CD4-positive, alpha-beta T cell treated with Interleukin-17A for 1 hour (primary cell): ENCODE results near the gene SDR42E1.

ENCODE experiments used
- DNase-seq: peaks from one replicate; pipeline ENCODE4 v3.0.0-alpha.2; 2020

The SDR42E1 gene, protein sequence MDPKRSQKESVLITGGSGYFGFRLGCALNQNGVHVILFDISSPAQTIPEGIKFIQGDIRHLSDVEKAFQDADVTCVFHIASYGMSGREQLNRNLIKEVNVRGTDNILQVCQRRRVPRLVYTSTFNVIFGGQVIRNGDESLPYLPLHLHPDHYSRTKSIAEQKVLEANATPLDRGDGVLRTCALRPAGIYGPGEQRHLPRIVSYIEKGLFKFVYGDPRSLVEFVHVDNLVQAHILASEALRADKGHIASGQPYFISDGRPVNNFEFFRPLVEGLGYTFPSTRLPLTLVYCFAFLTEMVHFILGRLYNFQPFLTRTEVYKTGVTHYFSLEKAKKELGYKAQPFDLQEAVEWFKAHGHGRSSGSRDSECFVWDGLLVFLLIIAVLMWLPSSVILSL

DNA sequence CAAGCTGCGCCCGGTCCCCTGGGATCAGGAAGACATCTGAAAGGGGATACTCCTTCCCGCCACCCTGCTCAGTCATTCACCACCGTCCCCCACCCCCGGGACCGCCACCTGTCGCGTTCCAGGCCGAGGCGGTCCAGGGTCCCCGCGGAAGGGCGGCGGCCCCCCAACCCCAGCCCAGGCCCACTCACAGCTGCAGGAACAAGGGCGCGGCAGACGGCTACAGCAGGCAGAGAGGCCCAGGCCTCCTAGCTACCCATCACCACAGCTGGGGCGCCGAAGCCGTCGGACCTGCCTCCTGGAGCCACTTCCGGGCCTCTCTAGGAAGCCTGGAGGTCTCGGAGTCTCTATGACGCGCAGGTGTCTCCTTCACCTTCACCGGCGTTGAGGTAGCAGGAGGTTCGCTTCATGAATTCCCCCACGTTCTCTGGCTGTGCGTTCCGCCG, at the start of gene SDR42E1:
SDR42E1 (minus strand) TSS at position 272 of the 443 bp plus-strand sequence. CDS start 10,612 bp downstream, outside the sequence.
- DNase-seq = peak; percentile 77

DNA sequence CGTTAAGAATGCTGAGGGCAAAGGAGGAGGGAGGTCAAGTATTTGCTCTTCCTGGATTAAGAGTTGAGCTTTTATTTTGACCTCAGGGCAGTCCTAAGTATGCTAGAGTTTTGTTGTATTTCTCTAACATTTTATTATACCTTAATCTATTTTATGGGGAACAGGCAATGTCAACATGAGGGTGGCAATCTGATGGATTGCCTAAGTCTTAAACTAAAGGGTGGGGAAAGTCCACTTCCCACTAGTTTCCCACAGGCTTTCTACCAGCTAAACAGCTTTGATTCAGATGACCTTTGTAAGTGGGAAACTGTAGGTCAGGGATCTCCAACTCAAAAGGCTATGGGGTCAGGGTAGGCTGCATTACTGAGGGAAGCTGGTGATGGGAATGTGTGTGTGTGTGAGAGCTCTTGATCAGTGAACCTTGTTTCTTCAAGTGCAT, 48.7 kb upstream of the SDR42E1 start:
- DNase-seq = no peak

DNA sequence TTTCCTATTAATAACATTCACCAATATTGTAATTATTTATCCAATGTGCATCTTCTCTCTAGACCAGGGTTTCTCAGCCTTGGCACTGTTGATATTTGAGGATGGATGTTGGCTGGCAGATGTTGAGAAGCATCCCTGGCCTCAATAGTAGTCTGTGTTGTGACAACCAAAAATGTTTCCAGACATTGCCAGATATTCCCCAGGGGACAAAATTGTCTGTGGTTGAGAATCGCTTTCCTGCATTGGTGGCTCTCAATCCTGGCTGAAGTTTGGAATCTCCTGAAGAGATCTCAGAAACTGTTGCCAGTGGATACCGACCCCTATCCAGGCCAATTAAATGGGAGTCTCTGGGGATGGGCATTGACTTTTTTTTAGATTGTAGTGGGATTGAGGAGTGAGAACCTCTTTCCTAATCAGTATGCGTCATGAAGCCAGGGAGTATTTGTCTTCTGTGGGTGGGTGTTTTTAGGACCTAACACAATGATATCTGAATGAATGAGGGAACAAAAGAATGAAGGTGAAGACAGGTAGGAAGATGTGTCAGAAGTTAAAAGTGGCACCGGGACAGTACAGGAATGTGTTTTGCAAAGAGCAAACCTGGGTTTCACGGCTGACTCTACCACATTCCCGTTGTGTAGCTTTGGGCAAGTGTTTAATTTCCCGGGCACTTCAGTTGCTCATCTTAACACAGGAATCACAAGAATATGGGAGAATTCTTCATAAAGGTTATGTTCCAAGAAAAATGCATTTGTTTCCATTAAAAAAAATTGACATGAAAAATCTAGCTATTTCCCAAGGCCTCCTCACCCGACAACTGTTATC, 48.1 kb upstream of the SDR42E1 start:
- DNase-seq = no peak

DNA sequence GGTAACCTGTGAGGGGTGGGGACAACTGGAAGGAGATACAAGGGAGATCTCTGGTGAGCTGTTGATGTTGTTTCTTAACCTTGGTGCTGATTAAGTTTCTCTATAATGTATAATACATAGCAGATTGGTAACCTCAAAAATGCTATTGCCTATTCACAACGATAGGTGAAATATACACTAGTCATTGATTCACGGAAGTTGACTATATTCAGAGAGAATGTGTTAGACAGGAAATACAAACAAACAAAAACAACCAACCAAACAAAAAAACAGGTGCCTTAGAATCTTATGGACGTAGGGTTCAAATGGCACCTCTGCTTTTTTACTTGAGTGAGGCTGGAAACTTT, 45.3 kb upstream of the SDR42E1 start:
- no peak for DNase-seq

DNA sequence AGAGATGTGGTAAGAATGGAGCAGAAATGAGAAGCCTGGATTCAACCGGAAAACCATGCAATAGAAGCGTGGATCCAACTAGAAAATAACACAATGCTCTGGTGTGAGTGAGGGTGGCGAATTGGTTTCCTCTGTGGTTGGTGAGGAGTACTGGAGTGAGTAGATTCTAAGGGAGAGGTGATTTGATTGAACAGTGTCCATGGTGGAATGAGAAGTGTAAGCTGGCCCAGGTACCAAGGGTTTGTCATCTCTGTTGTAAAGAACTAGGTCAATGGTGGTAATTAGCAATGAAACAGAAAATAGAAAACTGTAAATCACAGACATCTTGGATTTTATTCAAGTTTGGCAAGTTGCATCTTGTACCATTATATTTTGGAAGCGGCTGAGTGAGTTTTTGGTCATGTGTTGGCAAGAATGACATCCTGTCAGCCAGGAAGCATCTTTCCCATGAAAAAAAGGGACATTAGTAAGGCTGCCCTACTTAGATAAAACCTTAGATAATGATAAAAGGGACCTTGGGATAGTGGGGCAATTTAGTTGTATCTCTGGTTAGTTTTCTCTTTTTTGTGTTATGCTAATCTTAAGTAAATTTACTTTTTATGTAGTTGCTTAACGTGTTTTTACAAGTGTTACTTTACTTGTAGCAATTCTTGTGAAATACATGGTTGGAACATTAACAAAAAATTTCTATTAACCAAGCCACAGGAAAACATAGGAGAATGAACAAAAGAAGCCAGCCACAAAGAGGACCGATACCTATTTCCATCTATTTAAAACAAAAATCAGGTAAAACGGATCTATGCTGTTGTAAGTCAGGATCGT, 44.7 kb upstream of the SDR42E1 start:
- DNase-seq = no peak

DNA sequence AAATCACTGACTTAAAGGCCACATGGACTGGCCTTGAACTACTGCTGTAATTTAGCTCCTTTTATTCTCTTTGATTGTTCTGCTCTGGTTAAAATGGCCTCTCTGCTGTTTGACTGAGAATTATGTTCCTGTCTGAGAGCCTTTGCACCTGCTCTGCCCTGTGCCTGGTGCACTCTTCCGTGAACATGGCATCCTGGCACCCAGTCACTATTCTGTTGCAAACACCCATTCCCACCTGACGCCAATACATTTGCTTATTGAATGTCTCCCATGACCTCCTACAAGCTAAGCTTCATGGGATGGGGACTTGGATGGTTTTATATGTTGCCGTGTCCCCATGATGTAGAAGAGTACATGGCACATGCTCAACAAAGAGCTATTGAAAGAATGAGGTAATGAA, 43.8 kb upstream of the SDR42E1 start:
- no peak for DNase-seq

DNA sequence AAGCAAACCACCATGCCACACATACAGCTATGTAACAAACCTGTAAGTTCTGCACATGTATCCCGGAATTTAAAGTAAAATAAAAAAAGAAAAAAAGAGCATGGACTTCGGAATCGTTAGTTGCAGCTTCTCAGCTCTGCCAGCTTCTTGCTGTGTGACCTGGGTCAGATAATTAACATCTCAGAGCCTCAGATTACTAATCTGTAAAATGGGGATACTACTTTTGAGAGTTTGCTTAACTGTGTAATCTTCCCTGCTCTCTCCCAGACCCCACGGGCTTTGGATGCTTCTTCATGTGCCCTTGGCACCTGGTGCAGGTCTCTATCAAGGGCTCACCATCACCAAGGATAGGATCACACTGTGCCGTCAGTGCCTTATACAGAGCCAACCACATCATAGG, 40.4 kb upstream of the SDR42E1 start:
- no peak for DNase-seq

DNA sequence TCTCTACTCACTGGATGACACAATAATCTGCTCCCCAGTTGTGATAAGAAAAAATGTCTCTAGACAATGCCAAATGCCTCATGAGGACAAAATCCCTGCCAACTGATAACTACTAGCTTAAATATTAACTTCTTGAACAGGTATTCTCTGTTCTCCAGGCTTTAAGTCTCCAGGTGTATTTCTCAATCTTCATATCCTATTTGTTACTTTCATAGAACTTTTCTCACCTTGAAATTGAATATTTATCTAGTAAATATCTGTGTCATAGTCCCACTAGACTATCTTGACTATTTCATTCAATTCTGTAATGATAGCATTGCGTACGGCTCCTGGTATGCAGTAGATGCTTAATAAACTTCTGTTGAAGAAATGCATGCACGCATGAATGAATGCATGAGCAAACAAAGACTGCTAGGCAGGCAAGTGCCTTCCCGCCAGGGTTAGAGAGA, 39.7 kb upstream of the SDR42E1 start:
- no peak for DNase-seq

DNA sequence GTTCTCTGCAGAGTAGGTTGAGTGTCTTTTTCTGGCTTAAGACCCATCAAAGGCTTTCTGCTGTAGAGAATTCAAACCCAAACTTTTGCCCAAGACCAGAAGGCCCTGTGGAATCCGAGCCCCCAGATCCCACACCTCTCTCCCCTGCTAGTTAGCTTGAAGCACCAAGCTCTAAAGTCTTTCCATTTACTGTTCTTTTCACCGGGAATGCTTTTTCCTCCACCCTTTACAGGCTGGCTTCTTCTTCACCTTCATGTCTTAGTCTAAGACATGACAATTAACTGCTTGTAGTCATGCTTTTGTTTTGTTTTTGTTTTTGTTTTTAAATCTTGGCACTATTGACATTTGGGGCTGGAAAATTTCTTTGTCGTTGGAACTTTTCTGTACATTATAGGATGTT, 39.2 kb upstream of the SDR42E1 start:
- DNase-seq = no peak

DNA sequence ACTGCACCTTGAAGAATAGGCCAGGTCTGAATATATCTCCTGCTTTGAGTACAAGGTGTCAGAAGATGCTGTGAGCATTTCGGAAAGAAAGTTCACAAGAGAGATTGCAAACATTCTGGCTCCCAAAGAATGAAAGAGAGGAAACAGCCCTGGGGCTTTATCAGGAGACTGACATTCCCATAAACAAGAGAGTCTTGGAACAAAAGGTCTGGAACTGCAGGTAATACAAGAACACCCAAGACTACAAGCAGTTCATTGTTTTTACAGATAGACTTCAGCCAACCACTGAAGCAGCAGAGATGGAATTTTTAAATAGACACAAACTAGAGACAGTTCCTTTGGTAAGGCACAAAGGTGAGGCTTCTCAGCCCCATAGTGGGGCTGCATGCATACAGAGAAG, 38.2 kb upstream of the SDR42E1 start:
- no peak for DNase-seq

DNA sequence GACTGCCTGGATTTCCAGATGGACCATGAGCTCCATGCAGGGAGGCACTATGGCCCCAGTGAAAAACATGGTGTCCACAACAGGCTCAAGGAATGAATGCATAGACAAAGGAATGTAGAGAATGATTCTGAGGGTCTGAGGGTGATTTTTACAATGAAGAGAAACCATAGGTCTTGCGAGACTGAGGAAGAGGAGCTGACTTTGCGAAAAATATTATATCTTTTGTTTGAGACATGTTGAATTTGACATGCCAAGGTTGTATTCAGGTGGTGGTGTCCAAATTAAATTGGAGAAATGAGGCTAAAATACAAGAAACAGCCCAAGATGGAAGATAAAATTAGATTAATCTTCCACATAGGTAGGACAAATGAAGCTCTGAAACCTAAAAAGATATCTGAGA, 36.5 kb upstream of the SDR42E1 start:
- no peak for DNase-seq

DNA sequence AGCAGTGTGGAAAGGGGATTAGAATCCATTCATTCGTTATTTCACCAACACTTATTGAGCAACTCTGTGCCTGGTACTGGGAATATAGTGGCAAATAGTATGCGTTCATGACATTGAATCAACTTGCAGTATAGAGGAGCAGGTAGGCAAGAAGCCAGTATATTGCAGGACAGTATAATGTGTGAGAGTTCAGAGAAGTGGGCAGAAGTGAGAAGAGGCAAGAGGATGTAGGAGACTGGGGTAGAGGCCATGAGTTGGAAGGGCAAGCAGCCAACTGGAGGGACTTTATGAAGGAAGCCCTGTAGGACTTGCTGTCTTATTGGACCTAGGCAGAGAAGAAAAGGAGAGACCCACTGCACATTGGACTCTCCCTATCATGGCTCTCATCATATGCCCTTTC, 36.1 kb upstream of the SDR42E1 start:
- DNase-seq = no peak

DNA sequence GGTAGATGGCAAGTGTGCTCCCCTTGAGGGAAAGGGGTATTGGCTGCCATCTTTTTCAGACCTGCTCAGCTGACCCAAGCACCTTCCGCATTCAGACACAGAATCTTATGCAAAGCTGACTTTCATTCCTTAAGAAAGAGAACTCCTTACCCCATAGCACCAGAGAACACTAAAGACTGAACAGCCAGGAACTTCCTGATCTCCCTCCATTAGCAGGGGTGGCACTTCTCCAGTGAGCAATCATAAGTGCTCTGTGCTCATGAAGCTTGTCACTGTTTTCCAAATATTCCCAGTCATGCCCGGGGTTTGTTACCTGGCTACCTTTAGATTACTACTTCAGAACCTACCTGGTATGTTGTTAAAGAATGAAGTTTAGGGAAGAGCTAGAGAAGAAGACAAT, 35.7 kb upstream of the SDR42E1 start:
- DNase-seq = no peak

DNA sequence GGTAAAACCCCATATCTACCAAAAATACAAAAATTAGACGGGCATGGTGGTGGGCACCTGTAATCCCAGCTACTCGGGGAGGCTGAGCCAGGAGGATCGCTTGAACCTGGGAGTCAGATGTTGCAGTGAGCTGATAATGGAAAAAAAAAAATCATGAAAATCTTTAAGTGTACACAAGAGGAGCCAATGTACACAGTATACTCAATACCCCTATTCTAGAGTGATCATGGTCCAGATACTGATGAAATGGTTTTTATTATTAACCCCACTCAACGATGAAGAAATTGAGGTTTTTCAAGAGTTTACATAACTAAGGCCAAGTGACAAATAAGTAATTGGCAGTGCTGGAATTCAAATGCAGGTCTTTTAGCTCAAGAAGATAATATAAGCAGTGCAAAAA, 35.3 kb upstream of the SDR42E1 start:
- DNase-seq = no peak

DNA sequence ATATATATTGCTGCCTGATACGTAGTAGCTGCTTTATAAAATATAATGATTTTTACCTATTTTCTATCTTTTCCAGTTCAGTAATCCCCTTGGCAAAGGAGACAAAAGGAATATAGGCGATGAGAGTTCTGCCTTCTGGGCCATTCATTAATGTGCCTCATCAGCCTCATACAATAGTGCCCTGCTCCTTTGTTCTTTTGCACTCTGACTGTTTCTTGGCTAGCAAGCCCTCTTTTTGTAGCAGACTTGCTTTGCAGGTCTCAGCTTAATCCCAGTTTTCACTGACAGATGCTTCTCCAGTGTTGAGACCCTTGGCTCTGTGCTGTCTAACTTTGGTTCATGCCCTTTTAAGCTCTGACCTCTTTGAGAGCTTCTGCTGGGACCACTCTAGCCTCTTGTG, 34.2 kb upstream of the SDR42E1 start:
- DNase-seq = no peak

DNA sequence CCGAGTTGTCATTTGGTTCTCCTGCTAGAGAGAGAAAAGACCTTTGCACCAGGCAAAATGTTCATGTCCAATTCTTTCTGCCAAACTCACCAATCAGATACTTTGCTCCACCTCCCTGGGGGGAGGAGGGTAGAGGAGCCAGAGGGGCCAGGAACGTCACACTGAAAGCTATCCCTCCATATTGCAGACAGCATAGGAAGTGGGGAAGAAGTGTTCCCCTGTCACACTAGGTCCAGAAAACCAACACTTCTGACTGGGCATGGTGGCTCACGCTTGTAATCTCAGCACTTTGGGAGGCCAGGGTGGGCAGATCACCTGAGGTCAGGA, 33.3 kb upstream of the SDR42E1 start:
- no peak for DNase-seq

DNA sequence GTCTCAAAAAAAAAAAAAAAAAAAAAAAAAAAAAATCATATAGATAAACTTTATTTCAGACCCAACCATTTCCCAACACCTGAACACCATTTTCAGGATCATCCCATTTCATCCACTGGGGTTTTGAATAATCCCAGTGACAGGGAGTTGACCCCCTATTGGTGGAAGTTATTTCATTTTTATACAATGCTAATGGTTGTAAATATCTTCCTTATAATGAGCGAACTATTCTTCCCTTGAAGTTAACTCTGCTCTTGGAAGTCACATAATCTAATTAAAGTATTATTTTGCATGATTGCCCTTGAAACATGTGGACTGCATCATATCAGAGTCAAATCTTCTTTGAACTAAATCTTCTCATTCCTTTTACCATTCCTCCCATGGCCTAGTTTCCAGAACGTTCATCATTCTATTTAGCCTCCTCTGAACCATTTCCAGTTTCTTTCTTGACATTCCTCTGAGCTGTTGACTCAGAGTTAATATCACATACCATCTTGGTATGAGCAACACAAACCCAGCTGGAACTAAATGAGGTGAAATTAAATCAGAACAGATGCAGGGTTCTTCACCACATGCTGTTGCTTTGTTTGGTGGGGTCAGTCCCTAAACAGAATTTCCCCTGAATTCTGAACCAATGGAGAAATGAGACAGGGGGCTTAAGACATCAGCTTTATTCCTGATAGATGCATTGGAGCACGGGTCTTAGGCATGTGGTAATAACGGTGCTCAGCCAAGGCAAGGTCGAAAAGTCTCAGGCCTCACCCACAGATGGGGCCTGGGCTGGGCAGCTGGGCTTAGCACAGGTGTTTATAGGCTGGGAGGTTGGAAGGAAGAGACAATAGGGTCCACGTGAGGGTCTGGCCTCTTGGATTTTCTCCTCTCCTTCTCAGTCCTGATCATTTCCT, 32.7 kb upstream of the SDR42E1 start:
- DNase-seq = no peak

DNA sequence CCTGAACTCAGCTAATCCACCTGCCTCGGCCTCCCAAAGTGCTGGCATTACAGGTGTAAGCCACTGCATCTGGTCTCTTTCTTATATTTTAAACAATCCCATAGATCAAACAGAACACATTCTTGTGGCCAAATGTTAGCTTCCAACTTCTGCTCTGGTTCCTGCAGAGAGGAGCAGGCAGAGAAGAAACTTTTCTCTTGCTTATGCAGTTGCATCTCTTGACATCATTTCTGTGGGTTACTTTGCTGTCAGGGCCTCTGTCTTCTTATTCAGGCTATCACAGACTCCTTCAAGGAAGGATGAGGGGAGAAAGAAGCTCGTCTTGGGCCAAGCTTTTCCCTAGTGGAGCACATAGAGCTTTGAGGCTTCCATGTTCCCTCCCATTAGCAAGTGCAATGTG, 31.6 kb upstream of the SDR42E1 start:
- DNase-seq = no peak

DNA sequence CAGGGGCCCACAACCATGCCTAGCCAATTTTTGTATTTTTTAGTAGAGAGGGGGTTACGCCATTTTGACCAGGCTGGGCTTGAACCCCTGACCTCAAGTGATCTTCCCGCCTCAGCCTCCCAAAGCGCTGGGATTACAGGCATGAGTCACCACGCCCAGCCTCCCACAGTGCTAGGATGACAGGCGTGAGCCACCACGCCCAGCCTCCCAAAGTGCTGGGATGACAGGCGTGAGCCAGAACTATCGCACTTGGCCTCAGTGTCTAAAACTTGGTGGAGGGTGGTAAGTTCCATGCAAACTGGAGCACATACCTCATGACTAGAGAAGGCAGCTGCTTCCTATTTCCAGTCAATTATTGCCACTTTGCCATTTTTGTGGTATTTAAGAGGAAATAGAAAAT, 30.9 kb upstream of the SDR42E1 start:
- DNase-seq = no peak

DNA sequence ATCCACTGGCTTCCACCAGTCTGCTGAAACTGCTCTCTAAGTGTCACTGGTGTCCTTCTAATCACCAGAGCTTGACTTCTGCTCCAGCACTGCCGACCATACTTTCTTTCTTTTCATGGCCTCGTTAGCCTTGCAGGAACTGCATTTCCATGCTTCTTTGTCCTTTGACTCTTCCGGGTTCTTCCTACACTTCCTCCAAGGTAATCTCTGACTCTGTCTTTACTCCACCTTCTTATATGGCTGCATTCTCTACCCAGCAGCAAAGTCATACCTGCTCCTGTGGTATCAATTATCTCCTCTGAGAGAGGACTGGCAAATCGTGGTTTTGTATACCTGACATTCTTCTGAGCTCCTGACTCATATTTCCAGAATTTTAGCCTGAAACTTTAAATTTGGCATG, 30.3 kb upstream of the SDR42E1 start:
- no peak for DNase-seq

DNA sequence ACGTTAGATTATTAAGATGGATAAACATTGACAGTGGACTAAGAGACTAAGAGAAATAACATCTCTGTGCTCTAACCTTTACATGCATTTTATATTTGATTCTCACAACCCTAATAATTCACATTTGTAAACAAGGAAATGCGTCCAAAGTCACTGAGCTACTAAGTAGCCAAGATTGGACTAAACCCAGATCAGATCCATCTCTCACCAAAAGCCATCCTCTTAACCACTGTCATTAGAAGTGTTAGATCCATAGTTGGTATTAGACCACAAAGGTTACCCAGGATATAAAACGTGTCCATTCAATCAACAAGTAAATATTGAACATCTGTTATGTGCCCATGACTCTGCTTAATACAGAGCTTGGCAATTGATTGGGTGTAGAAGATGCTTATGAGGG, 29.0 kb upstream of the SDR42E1 start:
- DNase-seq = no peak

DNA sequence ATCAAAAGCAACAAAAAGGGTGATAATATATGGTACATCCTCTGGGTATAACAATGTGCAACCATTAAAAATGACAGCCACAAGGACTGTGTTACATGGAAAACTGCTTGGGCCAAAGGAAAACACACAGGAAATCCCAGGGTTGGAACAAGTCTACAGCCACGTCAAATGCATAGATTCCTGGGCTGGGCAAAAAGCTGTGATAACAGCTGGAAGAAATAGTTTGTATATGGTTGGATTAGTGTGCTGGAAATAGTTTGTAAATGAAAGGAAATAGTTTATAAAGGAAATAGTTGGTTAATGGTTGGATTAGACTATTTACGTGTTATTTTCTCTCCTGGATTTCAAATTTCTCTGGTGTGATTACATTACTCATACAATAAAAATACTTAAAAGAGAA, 26.4 kb upstream of the SDR42E1 start:
- DNase-seq = no peak
